HepG2 (cell line): Measurements from ENCODE around the gene ZNF780B. TPM values are rescaled to one million over a fixed set of nuclear protein-coding genes. Genes with fewer than 3 reads are reported as not detected.

ENCODE experiments used
- AHR ChIP-seq: IDR thresholded peaks from 2 replicates; pipeline ENCODE4 v1.6.1; 2018; ENCODE audit warnings: missing genetic modification reagents, missing compliant biosample characterization
- BCL6 ChIP-seq: IDR thresholded peaks from 2 replicates; pipeline ENCODE4 v1.6.1; 2016; ENCODE audit warnings: missing genetic modification reagents, missing compliant biosample characterization
- DNMT1 ChIP-seq: sonication (generic); formaldehyde crosslinking; IDR thresholded peaks from 2 replicates; pipeline ENCODE4 v1.5.1; 2020; ENCODE audit warnings: mild to moderate bottlenecking, missing genetic modification reagents
- ETV5 ChIP-seq: IDR thresholded peaks from 2 replicates; pipeline ENCODE4 v1.6.1; 2018; ENCODE audit warnings: missing biosample characterization, missing genetic modification reagents, inconsistent platforms, borderline replicate concordance
- GATA4 ChIP-seq: sonication (generic); IDR thresholded peaks from 2 replicates; pipeline ENCODE4 v1.6.1; 2016; ENCODE audit warnings: antibody characterized with exemption, low read depth, borderline replicate concordance
- HNRNPLL ChIP-seq: fragments of 200-400 bp; formaldehyde crosslinking; IDR thresholded peaks from 2 replicates; pipeline ENCODE4 v1.6.1; 2017; ENCODE audit warnings: mild to moderate bottlenecking, low read depth, low read length; ENCODE audit not compliant: poor library complexity, severe bottlenecking
- MTF2 ChIP-seq: sonication (generic); formaldehyde crosslinking; IDR thresholded peaks from 2 replicates; pipeline ENCODE4 v1.5.0; 2020; ENCODE audit warnings: missing genetic modification reagents, borderline replicate concordance
- SNAI1 ChIP-seq: sonication (generic); formaldehyde crosslinking; IDR thresholded peaks from 2 replicates; pipeline ENCODE4 v1.5.0; 2020; ENCODE audit warnings: mild to moderate bottlenecking, missing genetic modification reagents, borderline replicate concordance
- SOX6 ChIP-seq, 2 experiments: fragments of 450-650 bp in 1 of 2; sonication (generic) in 1 of 2; formaldehyde crosslinking in 1 of 2; IDR thresholded peaks; 2 replicates each; pipeline versions ENCODE4 v1.4.0 to v1.6.1; 2017 to 2020; ENCODE audit warnings: antibody characterized with exemption in 1 of 2, mild to moderate bottlenecking in 1 of 2, missing genetic modification reagents in 1 of 2
- YEATS2 ChIP-seq: sonication (generic); formaldehyde crosslinking; IDR thresholded peaks from 2 replicates; pipeline ENCODE4 v1.4.0; 2020; ENCODE audit warnings: missing genetic modification reagents, borderline replicate concordance
- ZNF230 ChIP-seq: sonication (generic); formaldehyde crosslinking; IDR thresholded peaks from 2 replicates; pipeline ENCODE4 v1.4.0; 2020; ENCODE audit warnings: mild to moderate bottlenecking, missing genetic modification reagents
- ZNF446 ChIP-seq: sonication (generic); formaldehyde crosslinking; IDR thresholded peaks from 2 replicates; pipeline ENCODE4 v1.5.0; 2020; ENCODE audit warnings: mild to moderate bottlenecking, missing genetic modification reagents
- ZNF768 ChIP-seq: sonication (generic); formaldehyde crosslinking; IDR thresholded peaks from 2 replicates; pipeline ENCODE4 v1.4.0; 2020; ENCODE audit warnings: missing genetic modification reagents
- polyA plus RNA-seq, 8 experiments: library from polyadenylated mRNA; depleted of rRNA in 3 of 8; stranded (reverse) in 7 of 8; unstranded in 1 of 8; fragments of >200 nt; fragmentation: Illumina TruSeq in 4 of 8; extraction: Trizol in 4 of 8; gene quantifications; 2 replicates each; pipeline versions ENCODE4 v1.2.1 to v1.2.3, GENCODE V29; 2011 to 2016; ENCODE audit warnings: low read depth in 4 of 8, missing spikeins in 1 of 8, mixed read lengths in 1 of 8; ENCODE audit not compliant: insufficient read depth in 1 of 8
- total RNA-seq, 5 experiments: library from RNA; depleted of rRNA; stranded (reverse); fragments of >200 nt; fragmentation: Illumina TruSeq; extraction: Trizol; gene quantifications; 2 replicates each; pipeline ENCODE4 v1.2.3, GENCODE V29; 2016; ENCODE audit warnings: low read depth in 1 of 5
- TF ChIP-seq, protein P1 (sequence below): sonication (generic); formaldehyde crosslinking; IDR thresholded peaks from 2 replicates; pipeline ENCODE4 v1.5.1; 2020; ENCODE audit warnings: mild to moderate bottlenecking, missing genetic modification reagents, moderate library complexity
- TF ChIP-seq, protein P2 (sequence below): IDR thresholded peaks from 2 replicates; pipeline ENCODE4 v1.6.1; 2012; ENCODE audit warnings: inconsistent platforms
- TF ChIP-seq, protein P3 (sequence below): sonication (generic); formaldehyde crosslinking; IDR thresholded peaks from 2 replicates; pipeline ENCODE4 v1.5.0; 2020; ENCODE audit warnings: mild to moderate bottlenecking, missing genetic modification reagents, borderline replicate concordance
- TF ChIP-seq, protein P4 (sequence below): sonication (generic); formaldehyde crosslinking; IDR thresholded peaks from 2 replicates; pipeline ENCODE4 v1.4.0; 2020; ENCODE audit warnings: missing genetic modification reagents; ENCODE audit errors: not compliant biosample characterization

ZNF780B gene
- total and polyA plus RNA-seq, 2 of the 13 experiments (the other 11 are each of a cell fraction or from before 2014, with no cell fraction given) = 6.6 to 21.9 TPM

DNA sequence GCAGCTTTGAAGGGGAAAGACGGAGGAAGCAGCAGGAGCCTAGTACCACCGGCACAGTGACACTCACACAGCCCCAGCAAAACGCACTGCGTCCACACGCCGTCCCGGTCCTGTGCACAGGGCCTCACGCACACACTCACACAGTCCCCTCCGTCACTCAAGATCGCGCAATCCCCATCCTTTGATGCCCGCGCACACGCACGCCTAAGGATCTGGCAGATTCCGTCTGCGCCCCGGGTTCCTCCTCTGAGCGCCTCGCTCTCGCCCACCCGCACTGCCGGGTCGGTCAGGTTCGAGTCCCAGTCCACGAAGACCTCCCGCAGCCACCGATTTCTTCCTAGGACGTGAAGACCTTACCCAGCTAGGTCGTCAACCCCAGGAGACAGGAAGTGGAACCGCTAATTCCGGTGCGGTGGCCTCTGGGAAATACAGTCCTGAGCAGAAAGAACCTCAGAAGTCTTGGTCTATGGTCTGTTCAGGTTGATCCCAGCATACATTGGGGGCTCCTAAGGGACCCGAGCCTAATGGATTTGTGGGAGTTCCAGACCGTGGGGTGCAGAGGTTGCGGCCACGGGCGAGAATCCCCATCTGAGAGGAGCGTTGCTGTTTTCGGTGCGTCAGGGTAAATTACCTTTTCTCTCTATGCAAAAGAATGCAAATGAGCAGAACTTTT is at the start of gene ZNF780B (continued):
- TF ChIP-seq, protein P1, sequence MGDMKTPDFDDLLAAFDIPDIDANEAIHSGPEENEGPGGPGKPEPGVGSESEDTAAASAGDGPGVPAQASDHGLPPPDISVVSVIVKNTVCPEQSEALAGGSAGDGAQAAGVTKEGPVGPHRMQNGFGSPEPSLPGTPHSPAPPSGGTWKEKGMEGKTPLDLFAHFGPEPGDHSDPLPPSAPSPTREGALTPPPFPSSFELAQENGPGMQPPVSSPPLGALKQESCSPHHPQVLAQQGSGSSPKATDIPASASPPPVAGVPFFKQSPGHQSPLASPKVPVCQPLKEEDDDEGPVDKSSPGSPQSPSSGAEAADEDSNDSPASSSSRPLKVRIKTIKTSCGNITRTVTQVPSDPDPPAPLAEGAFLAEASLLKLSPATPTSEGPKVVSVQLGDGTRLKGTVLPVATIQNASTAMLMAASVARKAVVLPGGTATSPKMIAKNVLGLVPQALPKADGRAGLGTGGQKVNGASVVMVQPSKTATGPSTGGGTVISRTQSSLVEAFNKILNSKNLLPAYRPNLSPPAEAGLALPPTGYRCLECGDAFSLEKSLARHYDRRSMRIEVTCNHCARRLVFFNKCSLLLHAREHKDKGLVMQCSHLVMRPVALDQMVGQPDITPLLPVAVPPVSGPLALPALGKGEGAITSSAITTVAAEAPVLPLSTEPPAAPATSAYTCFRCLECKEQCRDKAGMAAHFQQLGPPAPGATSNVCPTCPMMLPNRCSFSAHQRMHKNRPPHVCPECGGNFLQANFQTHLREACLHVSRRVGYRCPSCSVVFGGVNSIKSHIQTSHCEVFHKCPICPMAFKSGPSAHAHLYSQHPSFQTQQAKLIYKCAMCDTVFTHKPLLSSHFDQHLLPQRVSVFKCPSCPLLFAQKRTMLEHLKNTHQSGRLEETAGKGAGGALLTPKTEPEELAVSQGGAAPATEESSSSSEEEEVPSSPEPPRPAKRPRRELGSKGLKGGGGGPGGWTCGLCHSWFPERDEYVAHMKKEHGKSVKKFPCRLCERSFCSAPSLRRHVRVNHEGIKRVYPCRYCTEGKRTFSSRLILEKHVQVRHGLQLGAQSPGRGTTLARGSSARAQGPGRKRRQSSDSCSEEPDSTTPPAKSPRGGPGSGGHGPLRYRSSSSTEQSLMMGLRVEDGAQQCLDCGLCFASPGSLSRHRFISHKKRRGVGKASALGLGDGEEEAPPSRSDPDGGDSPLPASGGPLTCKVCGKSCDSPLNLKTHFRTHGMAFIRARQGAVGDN = peak; percentile 95
- TF ChIP-seq SOX6 (IDR thresholded peaks at IDR 0.05) = no peak
- TF ChIP-seq SOX6 (CRISPR knock-in tag; IDR thresholded peaks at IDR 0.05) = peak; percentile 55; the same call in 1 of the 2 replicates
- peak; percentile 45 for TF ChIP-seq ETV5 (CRISPR knock-in tag)
- no peak; the same call in 1 of the 2 replicates for TF ChIP-seq AHR (CRISPR knock-in tag)
- no peak for TF ChIP-seq BCL6 (CRISPR knock-in tag)
- TF ChIP-seq, protein P2, sequence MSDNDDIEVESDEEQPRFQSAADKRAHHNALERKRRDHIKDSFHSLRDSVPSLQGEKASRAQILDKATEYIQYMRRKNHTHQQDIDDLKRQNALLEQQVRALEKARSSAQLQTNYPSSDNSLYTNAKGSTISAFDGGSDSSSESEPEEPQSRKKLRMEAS = peak; percentile 68
- TF ChIP-seq MTF2 (CRISPR knock-in tag) = 0 out of 2 replicates have a peak, but pooled peaks have one; percentile 45
- 0 out of 2 replicates have a peak, but pooled peaks have one; percentile 45 for TF ChIP-seq ZNF230 (CRISPR knock-in tag)
- TF ChIP-seq, protein P3, sequence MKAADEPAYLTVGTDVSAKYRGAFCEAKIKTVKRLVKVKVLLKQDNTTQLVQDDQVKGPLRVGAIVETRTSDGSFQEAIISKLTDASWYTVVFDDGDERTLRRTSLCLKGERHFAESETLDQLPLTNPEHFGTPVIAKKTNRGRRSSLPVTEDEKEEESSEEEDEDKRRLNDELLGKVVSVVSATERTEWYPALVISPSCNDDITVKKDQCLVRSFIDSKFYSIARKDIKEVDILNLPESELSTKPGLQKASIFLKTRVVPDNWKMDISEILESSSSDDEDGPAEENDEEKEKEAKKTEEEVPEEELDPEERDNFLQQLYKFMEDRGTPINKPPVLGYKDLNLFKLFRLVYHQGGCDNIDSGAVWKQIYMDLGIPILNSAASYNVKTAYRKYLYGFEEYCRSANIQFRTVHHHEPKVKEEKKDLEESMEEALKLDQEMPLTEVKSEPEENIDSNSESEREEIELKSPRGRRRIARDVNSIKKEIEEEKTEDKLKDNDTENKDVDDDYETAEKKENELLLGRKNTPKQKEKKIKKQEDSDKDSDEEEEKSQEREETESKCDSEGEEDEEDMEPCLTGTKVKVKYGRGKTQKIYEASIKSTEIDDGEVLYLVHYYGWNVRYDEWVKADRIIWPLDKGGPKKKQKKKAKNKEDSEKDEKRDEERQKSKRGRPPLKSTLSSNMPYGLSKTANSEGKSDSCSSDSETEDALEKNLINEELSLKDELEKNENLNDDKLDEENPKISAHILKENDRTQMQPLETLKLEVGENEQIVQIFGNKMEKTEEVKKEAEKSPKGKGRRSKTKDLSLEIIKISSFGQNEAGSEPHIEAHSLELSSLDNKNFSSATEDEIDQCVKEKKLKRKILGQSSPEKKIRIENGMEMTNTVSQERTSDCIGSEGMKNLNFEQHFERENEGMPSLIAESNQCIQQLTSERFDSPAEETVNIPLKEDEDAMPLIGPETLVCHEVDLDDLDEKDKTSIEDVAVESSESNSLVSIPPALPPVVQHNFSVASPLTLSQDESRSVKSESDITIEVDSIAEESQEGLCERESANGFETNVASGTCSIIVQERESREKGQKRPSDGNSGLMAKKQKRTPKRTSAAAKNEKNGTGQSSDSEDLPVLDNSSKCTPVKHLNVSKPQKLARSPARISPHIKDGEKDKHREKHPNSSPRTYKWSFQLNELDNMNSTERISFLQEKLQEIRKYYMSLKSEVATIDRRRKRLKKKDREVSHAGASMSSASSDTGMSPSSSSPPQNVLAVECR (CRISPR knock-in tag) = peak; percentile 91
- TF ChIP-seq GATA4 = 0 out of 2 replicates have a peak, but pooled peaks have one; percentile 22
- peak; percentile 80; the same call in 1 of the 2 replicates for TF ChIP-seq YEATS2 (CRISPR knock-in tag)
- TF ChIP-seq, protein P4, sequence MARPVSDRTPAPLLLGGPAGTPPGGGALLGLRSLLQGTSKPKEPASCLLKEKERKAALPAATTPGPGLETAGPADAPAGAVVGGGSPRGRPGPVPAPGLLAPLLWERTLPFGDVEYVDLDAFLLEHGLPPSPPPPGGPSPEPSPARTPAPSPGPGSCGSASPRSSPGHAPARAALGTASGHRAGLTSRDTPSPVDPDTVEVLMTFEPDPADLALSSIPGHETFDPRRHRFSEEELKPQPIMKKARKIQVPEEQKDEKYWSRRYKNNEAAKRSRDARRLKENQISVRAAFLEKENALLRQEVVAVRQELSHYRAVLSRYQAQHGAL (CRISPR knock-in tag) = no peak
- peak; percentile 67; the same call in 1 of the 2 replicates for TF ChIP-seq SNAI1
- TF ChIP-seq DNMT1 (CRISPR knock-in tag) = 0 out of 2 replicates have a peak, but pooled peaks have one; percentile 45
- TF ChIP-seq ZNF768 (CRISPR knock-in tag) = peak; percentile 23; the same call in 1 of the 2 replicates
- peak; percentile 59 for TF ChIP-seq HNRNPLL
- peak; percentile 93 for TF ChIP-seq ZNF446 (CRISPR knock-in tag)
